ENCODE measurements around the gene C6orf15.

Gene C6orf15

GRCh38 chr6:31129130-31129529 lies 16.8 kb upstream of the C6orf15 start:
- DNase-seq, result no peak

- DNase-seq, result peak; percentile 49
These were observed 15.8 kb upstream of the C6orf15 start for GRCh38 chr6:31128093-31128676.

- no peak for DNase-seq
These were observed 14.2 kb upstream of the C6orf15 start for GRCh38 chr6:31126396-31127175.

- no peak for DNase-seq
These were observed 13.4 kb upstream of the C6orf15 start for GRCh38 chr6:31125586-31126363.

GRCh38 chr6:31125162-31125561 lies 12.8 kb upstream of the C6orf15 start:
- DNase-seq, result no peak

GRCh38 chr6:31122791-31123706 lies 10.7 kb upstream of the C6orf15 start:
- no peak for DNase-seq

GRCh38 chr6:31121131-31121790 lies 8.9 kb upstream of the C6orf15 start:
- no peak for DNase-seq

- DNase-seq, result no peak
These were observed 8.0 kb upstream of the C6orf15 start, which contains the start of gene CDSN for GRCh38 chr6:31120151-31120915. TSS of gene CDSN (minus strand) at chr6:31120446. CDS start at chr6:31120419, 27 bp downstream.

- DNase-seq, result no peak
These were observed 5.8 kb upstream of the C6orf15 start for GRCh38 chr6:31118178-31118577.

GRCh38 chr6:31116661-31117385 lies 4.4 kb upstream of the C6orf15 start:
- DNase-seq, result no peak

- DNase-seq, result no peak
These were observed 3.7 kb upstream of the C6orf15 start for GRCh38 chr6:31115941-31116560.

GRCh38 chr6:31114970-31115849 lies 2.8 kb upstream of the C6orf15 start:
- no peak for DNase-seq

GRCh38 chr6:31114541-31114878 lies 2.1 kb upstream of the C6orf15 start, which contains the start of gene PSORS1C1:
TSS of gene PSORS1C1 (plus strand) at chr6:31114800. CDS start at chr6:31129633, 14,833 bp downstream.
- DNase-seq, result no peak

GRCh38 chr6:31113861-31114540 lies 1.6 kb upstream of the C6orf15 start:
- no peak for DNase-seq

GRCh38 chr6:31111712-31112111 lies 663 bp downstream of the C6orf15 start:
- DNase-seq, result no peak

- DNase-seq, result no peak
These were observed 1.4 kb downstream of the C6orf15 start for GRCh38 chr6:31110825-31111582.

- no peak for DNase-seq
These were observed 5.3 kb downstream of the C6orf15 start for GRCh38 chr6:31107052-31107451.

- DNase-seq, result no peak
These were observed 9.2 kb downstream of the C6orf15 start for GRCh38 chr6:31103136-31103535.
